NB4 (cell line): ENCODE results near the gene COL1A1.
A peak's percentile ranks its signal among the peaks of the same experiment; 100 is the strongest.

Experiments used
- CTCF ChIP-seq: IDR thresholded peaks from one replicate; pipeline ENCODE4 v1.5.1; 2012; ENCODE audit warnings: low read depth, low read length
- POLR2A ChIP-seq: IDR thresholded peaks from 2 replicates; pipeline ENCODE4 v1.6.1; 2011; ENCODE audit warnings: mild to moderate bottlenecking; ENCODE audit not compliant: insufficient read length; ENCODE audit errors: extremely low read depth

- TF ChIP-seq CTCF: peak; percentile 0
- no peak for TF ChIP-seq POLR2A
These were observed 55.1 kb downstream of the COL1A1 start for GRCh38 chr17:50146230-50146926.
